Measurements from ENCODE around the gene HDAC4.

The HDAC4 gene

DNA sequence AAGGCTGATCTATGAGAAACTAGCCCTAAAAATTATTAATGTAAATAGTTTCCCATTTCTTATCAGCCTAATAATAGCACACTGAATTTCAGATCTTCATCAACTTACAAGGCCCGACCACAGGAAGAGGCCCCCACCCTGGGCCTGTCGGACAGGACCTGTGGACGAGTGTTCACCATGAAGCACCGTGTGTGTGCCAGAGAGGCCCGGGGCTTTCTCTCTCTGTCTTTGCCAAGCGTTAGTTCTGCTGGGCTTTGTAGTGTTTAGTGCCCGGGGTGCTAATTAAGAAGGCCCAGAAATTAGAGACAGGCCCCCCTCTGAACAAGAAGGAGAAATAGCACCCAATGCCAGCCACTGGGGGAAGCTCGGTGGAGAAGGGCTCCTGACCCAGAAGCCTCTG, 287.2 kb downstream of the HDAC4 start:
- Histone ChIP-seq H3K27me3 (ENCODE audit: insufficient read depth, low read length) (no peaks in the 10 kb centered on the region), H3K36me3 (ENCODE audit: insufficient read depth, low read length) (peaks cover 31% of the 10 kb centered on the region), H3K9me3 (ENCODE audit: insufficient read depth, low read depth, low read length) (no peaks in the 10 kb centered on the region), H3K4me3 (ENCODE audit: low read length) (no peak overlapping the region), H3K4me1 (ENCODE audit: insufficient read depth, low read length) (no peaks in the 10 kb centered on the region), H3K9ac (ENCODE audit: low read depth, low read length) (no peak overlapping the region), H3K27ac (ENCODE audit: low read depth, low read length) (no peak overlapping the region)
- WGBS = 93% methylated on average over 8 of the region's 8 CpGs

DNA sequence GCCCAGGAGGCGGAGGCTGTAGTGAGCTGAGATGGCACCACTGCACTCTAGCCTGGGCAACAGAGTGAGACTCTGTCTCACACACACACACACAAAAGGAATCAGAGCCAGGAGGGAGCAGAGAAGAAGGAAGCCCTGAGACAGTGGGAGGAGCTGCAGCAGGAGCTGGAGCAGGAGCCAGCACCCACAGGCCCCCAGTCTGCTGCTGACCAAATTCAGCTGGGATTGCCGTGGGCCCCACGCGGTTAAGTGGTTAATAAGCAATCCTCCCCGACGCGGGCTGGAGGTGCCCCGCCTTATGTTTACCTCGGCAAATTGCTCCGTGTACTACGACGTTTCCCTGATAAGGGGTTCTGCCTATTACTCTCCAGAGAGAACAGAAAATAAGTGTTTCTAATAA, 287.6 kb downstream of the HDAC4 start:
- Histone ChIP-seq H3K27ac (ENCODE audit: low read depth, low read length) (no peak overlapping the region), H3K4me1 (ENCODE audit: insufficient read depth, low read length) (no peaks in the 10 kb centered on the region), H3K36me3 (ENCODE audit: insufficient read depth, low read length) (peaks cover 31% of the 10 kb centered on the region), H3K4me3 (ENCODE audit: low read length) (no peak overlapping the region), H3K9me3 (ENCODE audit: insufficient read depth, low read depth, low read length) (no peaks in the 10 kb centered on the region), H3K27me3 (ENCODE audit: insufficient read depth, low read length) (no peaks in the 10 kb centered on the region), H3K9ac (ENCODE audit: low read depth, low read length) (no peak overlapping the region)
- 92% methylated on average over 12 of the region's 12 CpGs for WGBS

DNA sequence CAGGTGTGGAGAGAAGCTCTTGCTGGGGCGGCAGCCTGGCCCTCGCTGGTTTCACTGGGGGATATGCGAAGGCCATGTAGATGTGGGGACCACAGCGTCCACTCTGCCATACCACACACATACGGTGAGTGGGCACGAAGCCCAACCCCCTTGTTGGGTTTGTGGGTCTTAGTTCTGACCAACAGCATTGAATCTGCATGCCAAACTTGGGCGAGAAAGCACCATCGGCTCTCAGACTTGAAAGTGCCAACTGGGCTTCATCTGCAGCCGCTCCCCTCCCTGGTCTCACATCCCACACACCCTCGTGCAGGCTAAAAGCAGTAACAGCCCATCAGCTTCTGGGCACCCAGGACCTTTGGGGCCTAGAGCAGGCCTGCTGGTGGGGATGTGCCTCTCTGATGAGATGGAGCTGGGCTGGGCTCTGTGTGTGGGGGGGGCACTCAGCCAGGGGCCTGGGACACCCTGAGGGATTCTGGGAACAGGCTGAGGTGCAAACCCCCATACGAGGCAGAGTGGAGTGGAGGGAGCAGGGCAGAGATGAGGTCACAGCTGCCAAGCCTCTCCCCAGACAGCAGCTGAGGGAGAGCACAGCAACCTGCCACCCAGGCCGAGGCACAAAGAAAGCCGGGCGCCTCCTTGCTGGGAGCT, 288.6 kb downstream of the HDAC4 start:
- no peaks in the 10 kb centered on the region for H3K27me3 ChIP-seq (ENCODE audit: insufficient read depth, low read length)
- no peaks in the 10 kb centered on the region for H3K9me3 ChIP-seq (ENCODE audit: insufficient read depth, low read depth, low read length)
- H3K9ac ChIP-seq (ENCODE audit: low read depth, low read length) = no peak overlapping the region
- H3K27ac ChIP-seq (ENCODE audit: low read depth, low read length) = no peak overlapping the region
- H3K4me3 ChIP-seq (ENCODE audit: low read length) = no peak overlapping the region
- H3K36me3 ChIP-seq (ENCODE audit: insufficient read depth, low read length) = peaks cover 33% of the 10 kb centered on the region
- 98% methylated on average over 14 of the region's 14 CpGs for WGBS
- H3K4me1 ChIP-seq (ENCODE audit: insufficient read depth, low read length) = no peaks in the 10 kb centered on the region

DNA sequence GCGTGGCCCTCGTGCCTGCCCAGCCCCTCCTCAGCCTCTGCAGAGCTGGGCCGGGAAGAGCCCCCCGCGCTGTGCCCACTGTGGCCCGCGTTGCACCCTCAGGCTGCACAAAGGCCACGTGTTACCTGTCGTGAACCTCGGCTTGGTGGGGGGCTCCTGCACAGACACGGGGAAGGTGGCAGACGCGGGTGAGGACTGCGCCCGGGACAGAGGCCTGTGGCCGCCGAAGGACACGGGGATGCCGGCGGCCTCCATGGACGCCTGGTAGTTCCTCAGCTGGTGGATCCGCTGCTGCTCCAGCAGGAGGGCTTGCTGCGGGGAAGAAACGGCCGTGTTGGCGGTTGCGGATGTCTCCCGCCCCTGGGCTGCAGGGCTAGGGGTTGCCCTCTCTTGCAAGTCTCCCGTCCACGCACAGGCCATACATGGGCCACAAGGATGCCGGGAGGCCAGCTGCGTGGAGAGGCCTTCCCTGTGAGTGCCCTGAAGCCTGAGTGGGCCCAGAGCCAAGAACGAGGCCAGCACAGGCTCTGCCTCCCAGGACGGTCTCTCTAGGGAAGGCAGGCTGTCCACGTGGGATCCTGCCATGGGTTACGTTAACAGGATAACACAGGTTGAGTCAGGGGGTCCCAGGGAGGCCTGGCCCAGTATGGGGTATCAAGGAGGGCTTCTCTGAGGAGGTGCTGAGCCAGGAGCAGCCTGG, 289.3 kb downstream of the HDAC4 start:
- Histone ChIP-seq H3K27me3 (ENCODE audit: insufficient read depth, low read length) (no peaks in the 10 kb centered on the region), H3K9ac (ENCODE audit: low read depth, low read length) (no peak overlapping the region), H3K36me3 (ENCODE audit: insufficient read depth, low read length) (peaks cover 33% of the 10 kb centered on the region), H3K9me3 (ENCODE audit: insufficient read depth, low read depth, low read length) (no peaks in the 10 kb centered on the region), H3K4me3 (ENCODE audit: low read length) (no peak overlapping the region), H3K27ac (ENCODE audit: low read depth, low read length) (no peak overlapping the region), H3K4me1 (ENCODE audit: insufficient read depth, low read length) (no peaks in the 10 kb centered on the region)
- WGBS = 96% methylated on average over 36 of the region's 36 CpGs

DNA sequence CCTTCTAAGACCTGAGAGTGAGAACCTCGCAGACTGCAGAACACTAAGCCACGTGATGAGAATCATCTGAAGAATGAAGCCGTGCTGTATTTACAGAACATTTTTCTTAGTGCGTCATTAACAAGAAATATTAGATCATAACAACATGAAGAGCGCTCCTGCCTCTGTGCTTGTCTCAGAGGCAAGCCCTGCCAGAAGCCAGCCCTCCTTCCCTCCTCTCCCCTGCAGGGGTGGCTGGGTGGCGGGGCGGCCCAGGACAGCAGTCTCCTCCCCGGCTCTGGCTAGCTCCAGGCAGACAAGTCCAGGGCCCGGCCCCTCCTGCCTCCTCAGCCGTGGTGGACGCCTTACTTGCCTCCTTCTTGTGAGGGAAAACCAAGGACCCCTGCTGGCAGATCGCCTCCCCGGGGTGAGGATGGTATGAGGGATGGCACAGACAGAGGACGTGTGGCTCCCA, 290.2 kb downstream of the HDAC4 start:
- Histone ChIP-seq H3K4me3 (ENCODE audit: low read length) (no peak overlapping the region), H3K36me3 (ENCODE audit: insufficient read depth, low read length) (peaks cover 33% of the 10 kb centered on the region), H3K27ac (ENCODE audit: low read depth, low read length) (no peak overlapping the region), H3K4me1 (ENCODE audit: insufficient read depth, low read length) (no peaks in the 10 kb centered on the region), H3K9ac (ENCODE audit: low read depth, low read length) (no peak overlapping the region), H3K9me3 (ENCODE audit: insufficient read depth, low read depth, low read length) (no peaks in the 10 kb centered on the region), H3K27me3 (ENCODE audit: insufficient read depth, low read length) (no peaks in the 10 kb centered on the region)
- WGBS = 86% methylated on average over 14 of the region's 14 CpGs

DNA sequence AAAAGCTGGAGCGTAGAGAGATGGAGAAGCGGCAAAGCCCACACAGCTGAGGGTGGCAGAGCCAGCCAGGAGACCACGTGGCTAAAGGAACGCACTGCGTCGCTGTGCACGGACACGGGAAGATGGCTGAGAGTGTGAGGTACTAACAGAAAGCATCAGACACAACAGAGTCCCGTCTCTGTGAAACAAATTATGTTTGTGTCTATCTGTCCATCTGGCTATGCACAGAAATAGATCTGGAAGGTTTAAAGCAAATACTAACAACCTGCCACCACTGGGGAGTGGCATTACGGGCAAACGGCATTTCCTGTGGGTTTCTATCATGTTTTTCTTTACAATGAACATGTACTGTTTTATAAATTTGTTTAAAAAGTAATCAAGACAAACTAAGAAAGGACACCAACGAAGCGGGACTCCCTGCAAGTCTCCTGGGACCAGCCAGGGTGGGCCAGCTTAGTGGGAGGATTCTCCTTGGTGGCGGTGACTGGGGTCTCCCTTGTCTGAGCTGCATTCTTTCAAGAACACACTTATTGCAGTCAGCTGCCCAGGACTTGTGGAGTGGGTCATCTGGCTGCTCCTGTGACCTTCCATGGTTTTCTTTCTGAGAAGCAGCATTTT, 290.8 kb downstream of the HDAC4 start:
- Histone ChIP-seq H3K4me1 (ENCODE audit: insufficient read depth, low read length) (no peaks in the 10 kb centered on the region), H3K27ac (ENCODE audit: low read depth, low read length) (no peak overlapping the region), H3K36me3 (ENCODE audit: insufficient read depth, low read length) (peaks cover 33% of the 10 kb centered on the region), H3K27me3 (ENCODE audit: insufficient read depth, low read length) (no peaks in the 10 kb centered on the region), H3K9ac (ENCODE audit: low read depth, low read length) (no peak overlapping the region), H3K4me3 (ENCODE audit: low read length) (no peak overlapping the region), H3K9me3 (ENCODE audit: insufficient read depth, low read depth, low read length) (no peaks in the 10 kb centered on the region)
- WGBS = 95% methylated on average over 12 of the region's 14 CpGs

DNA sequence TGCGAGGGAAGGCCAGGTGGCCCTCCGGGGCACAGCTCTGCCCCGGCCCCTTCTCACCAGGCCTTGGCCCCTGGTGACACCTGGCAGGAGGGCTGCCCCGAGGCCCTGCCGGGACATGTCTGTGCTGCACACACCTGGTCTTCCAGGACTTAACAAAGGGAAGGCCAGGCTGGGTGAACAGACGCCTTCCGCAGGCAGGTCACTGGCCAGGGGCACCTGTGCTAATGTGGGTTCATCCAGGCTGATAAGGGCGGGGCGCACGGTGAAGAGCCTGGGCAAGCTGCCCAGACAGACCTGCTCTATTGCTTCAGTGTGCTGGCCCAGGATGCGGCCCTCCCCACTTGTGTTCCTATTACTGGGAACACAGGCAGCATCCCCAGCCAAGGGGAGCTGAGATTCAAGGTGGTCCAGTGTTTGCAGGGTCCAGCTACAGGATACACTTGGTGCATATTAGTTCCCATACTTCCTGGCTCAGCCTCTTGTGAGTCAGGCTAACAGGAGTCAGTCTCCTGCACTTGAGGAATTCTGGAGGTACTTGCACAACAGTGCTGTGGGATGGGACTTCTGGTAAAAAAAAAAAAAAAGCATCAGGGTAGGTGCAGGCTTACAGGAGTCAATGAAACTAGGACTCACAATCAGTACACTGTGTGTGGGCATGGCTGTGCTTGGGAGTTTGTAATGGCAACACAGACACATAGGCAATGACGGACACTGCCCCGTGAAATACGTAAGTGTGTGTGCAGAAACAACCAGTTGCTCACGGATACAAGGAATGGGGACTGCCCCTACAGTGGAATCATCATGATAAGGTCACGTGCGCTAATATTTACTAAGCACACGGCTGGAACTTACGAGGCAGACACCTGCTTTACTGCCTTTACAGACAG, 291.5 kb downstream of the HDAC4 start:
- Histone ChIP-seq H3K9me3 (ENCODE audit: insufficient read depth, low read depth, low read length) (no peaks in the 10 kb centered on the region), H3K4me3 (ENCODE audit: low read length) (no peak overlapping the region), H3K36me3 (ENCODE audit: insufficient read depth, low read length) (peaks cover 36% of the 10 kb centered on the region), H3K27ac (ENCODE audit: low read depth, low read length) (no peak overlapping the region), H3K27me3 (ENCODE audit: insufficient read depth, low read length) (no peaks in the 10 kb centered on the region), H3K4me1 (ENCODE audit: insufficient read depth, low read length) (no peaks in the 10 kb centered on the region), H3K9ac (ENCODE audit: low read depth, low read length) (no peak overlapping the region)
- 93% methylated on average over 19 of the region's 19 CpGs for WGBS

DNA sequence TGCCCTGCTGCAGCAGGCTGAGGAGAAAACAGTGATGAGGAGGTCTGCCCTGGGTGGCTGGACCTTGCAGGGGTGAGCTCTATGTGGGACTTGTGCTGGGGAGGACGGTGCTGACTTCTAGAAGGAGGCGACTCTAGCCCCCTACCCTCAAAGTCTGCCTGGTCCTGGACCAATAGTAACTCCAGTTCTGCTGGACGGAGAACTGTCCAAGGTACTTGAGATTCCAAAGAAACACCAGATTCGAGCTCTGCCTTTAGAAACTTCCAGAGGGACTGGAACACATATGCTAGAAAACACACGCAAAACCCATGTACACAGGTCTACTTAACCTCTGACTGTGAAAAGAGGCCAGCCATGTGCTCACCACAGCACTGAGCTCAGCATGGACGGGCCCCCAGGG, 292.4 kb downstream of the HDAC4 start:
- no peak overlapping the region for H3K27ac ChIP-seq (ENCODE audit: low read depth, low read length)
- H3K9ac ChIP-seq (ENCODE audit: low read depth, low read length) = no peak overlapping the region
- no peaks in the 10 kb centered on the region for H3K27me3 ChIP-seq (ENCODE audit: insufficient read depth, low read length)
- no peaks in the 10 kb centered on the region for H3K9me3 ChIP-seq (ENCODE audit: insufficient read depth, low read depth, low read length)
- H3K4me3 ChIP-seq (ENCODE audit: low read length) = no peak overlapping the region
- 76% methylated on average over 6 of the region's 6 CpGs for WGBS
- H3K4me1 ChIP-seq (ENCODE audit: insufficient read depth, low read length) = no peaks in the 10 kb centered on the region
- H3K36me3 ChIP-seq (ENCODE audit: insufficient read depth, low read length) = peaks cover 36% of the 10 kb centered on the region

DNA sequence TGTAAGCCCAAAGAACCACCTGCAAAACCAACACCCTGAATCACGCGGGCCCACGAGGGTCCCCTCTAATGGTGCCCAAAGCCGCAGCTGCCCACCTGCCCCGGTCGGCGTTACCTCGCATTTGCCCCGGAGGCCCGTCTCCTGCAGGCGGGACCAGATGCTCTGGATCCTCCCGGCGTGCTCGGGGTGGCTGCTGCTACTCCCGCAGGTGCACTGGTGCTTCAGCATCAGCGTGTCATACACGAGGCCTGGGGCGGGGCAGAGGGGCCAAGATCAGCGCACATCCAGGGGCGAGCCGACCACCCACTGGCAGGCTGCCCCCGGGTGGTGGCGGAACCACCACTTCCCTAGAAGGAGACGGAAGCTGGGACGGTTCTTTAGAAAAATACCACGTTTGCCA, 292.9 kb downstream of the HDAC4 start:
- WGBS = 95% methylated on average over 26 of the region's 26 CpGs
- no peaks in the 10 kb centered on the region for H3K4me1 ChIP-seq (ENCODE audit: insufficient read depth, low read length)

DNA sequence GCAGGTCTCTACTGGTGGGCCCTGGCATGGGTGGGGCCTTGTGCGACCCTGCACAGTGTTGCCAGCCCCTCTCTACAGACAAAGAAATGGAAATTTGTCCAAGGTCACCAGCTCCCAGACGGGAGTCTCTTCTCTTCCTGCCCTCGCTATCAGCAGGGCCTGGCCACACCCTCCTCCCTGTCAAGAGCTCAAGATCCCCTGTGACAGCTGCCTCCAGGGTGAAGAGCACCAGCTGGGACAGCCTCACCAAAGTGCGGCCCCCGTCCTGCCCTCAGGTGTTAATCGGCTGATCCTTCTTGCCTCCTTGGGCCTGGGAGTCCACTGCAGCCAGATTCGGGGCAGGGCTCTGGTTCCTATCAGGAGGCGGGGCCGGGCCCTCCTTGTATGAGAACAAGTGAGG, 293.9 kb downstream of the HDAC4 start:
- H3K36me3 ChIP-seq (ENCODE audit: insufficient read depth, low read length) = peaks cover 41% of the 10 kb centered on the region
- WGBS = 95% methylated on average over 9 of the region's 9 CpGs

More for the DNA sequence above, 292.9 kb downstream of the HDAC4 start:
- no peaks in the 10 kb centered on the region for H3K9me3 ChIP-seq (ENCODE audit: insufficient read depth, low read depth, low read length)
- H3K27me3 ChIP-seq (ENCODE audit: insufficient read depth, low read length) = no peaks in the 10 kb centered on the region
- no peak overlapping the region for H3K4me3 ChIP-seq (ENCODE audit: low read length)
- peaks cover 36% of the 10 kb centered on the region for H3K36me3 ChIP-seq (ENCODE audit: insufficient read depth, low read length)
- H3K27ac ChIP-seq (ENCODE audit: low read depth, low read length) = no peak overlapping the region
- no peak overlapping the region for H3K9ac ChIP-seq (ENCODE audit: low read depth, low read length)

More for the DNA sequence above, 293.9 kb downstream of the HDAC4 start:
- no peak overlapping the region for H3K27ac ChIP-seq (ENCODE audit: low read depth, low read length)
- no peaks in the 10 kb centered on the region for H3K27me3 ChIP-seq (ENCODE audit: insufficient read depth, low read length)
- H3K9me3 ChIP-seq (ENCODE audit: insufficient read depth, low read depth, low read length) = no peaks in the 10 kb centered on the region
- H3K4me3 ChIP-seq (ENCODE audit: low read length) = no peak overlapping the region
- no peaks in the 10 kb centered on the region for H3K4me1 ChIP-seq (ENCODE audit: insufficient read depth, low read length)
- no peak overlapping the region for H3K9ac ChIP-seq (ENCODE audit: low read depth, low read length)
